Stimulated activated naive B cell treated with anti-CD40 and anti-IgM and Interleukin-4, amounts not matched to agents 10 μg/mL and 1 μg/mL and 100 μg/mL, for 72 hours (primary cell): ENCODE data around the gene PFKFB4.

Experiments used
- ATAC-seq, 2 donors: fragments of 150-1000 bp; cut with Tn5 transposase; replicated peaks; 2 replicates each; pipeline ENCODE4 v1.10.0; 2021; ENCODE audit warnings: moderate library complexity in 1 of 2
- DNase-seq: peaks from one replicate; pipeline ENCODE4 v3.0.0; 2021
- H3K27ac Mint-ChIP-seq: one replicate; pipeline ENCODE4 v1.8.0; 2022; ENCODE audit warnings: mild to moderate bottlenecking, mixed read lengths
- H3K27me3 Mint-ChIP-seq, 2 donors: one replicate each; pipeline ENCODE4 v1.8.0; 2022; ENCODE audit warnings: mixed read lengths in 2 of 2
- H3K36me3 Mint-ChIP-seq, 2 donors: one replicate each; pipeline ENCODE4 v1.8.0; 2022; ENCODE audit warnings: mixed read lengths in 2 of 2, mild to moderate bottlenecking in 1 of 2
- H3K4me1 Mint-ChIP-seq, 2 donors: one replicate each; pipeline ENCODE4 v1.8.0; 2022; ENCODE audit warnings: mixed read lengths in 2 of 2, mild to moderate bottlenecking in 1 of 2
- H3K4me3 Mint-ChIP-seq, 2 donors: one replicate each; pipeline ENCODE4 v1.8.0; 2022; ENCODE audit warnings: mild to moderate bottlenecking in 2 of 2, mixed read lengths in 2 of 2, moderate library complexity in 1 of 2
- H3K9me3 Mint-ChIP-seq, 2 donors: one replicate each; pipeline ENCODE4 v1.8.0; 2022; ENCODE audit warnings: mixed read lengths in 2 of 2, mild to moderate bottlenecking in 1 of 2

The PFKFB4 gene

GRCh38 chr3:48593337-48593736 lies 36.7 kb upstream of the PFKFB4 start:
- H3K4me1 Mint-ChIP-seq = peaks cover 10 to 11% of the 10 kb centered on the region in 2 donors
- H3K27ac Mint-ChIP-seq = no peak overlapping the region
- H3K9me3 Mint-ChIP-seq = no peaks in the 10 kb centered on the region
- DNase-seq = no peak
- no peak for ATAC-seq
- H3K36me3 Mint-ChIP-seq = peaks cover 0 to 15% of the 10 kb centered on the region in 2 donors
- no peak overlapping the region for H3K4me3 Mint-ChIP-seq
- peaks cover 46 to 54% of the 10 kb centered on the region in 2 donors for H3K27me3 Mint-ChIP-seq

GRCh38 chr3:48592519-48593087 lies 36.0 kb upstream of the PFKFB4 start:
- H3K36me3 Mint-ChIP-seq = peaks cover 0 to 9% of the 10 kb centered on the region in 2 donors
- peaks cover 10 to 17% of the 10 kb centered on the region in 2 donors for H3K4me1 Mint-ChIP-seq
- H3K27me3 Mint-ChIP-seq = peaks cover 53 to 61% of the 10 kb centered on the region in 2 donors
- DNase-seq (no peak), ATAC-seq (no peak)
- H3K27ac Mint-ChIP-seq = no peak overlapping the region
- H3K4me3 Mint-ChIP-seq = no peak overlapping the region
- no peaks in the 10 kb centered on the region for H3K9me3 Mint-ChIP-seq

- H3K27me3 Mint-ChIP-seq = peaks cover 59 to 67% of the 10 kb centered on the region in 2 donors
- H3K4me3 Mint-ChIP-seq = no peak overlapping the region
- peaks cover 0 to 4% of the 10 kb centered on the region in 2 donors for H3K36me3 Mint-ChIP-seq
- DNase-seq (no peak), ATAC-seq (no peak)
- H3K4me1 Mint-ChIP-seq = peaks cover 10 to 17% of the 10 kb centered on the region in 2 donors
- no peak overlapping the region for H3K27ac Mint-ChIP-seq
- no peaks in the 10 kb centered on the region for H3K9me3 Mint-ChIP-seq
Measured at GRCh38 chr3:48591886-48592518, 35.4 kb upstream of the PFKFB4 start.

- DNase-seq = no peak
- Mint-ChIP-seq H3K36me3 (peaks cover 0 to 4% of the 10 kb centered on the region in 2 donors), H3K4me3 (no peak overlapping the region), H3K4me1 (peaks cover 10 to 17% of the 10 kb centered on the region in 2 donors), H3K27ac (no peak overlapping the region), H3K9me3 (no peaks in the 10 kb centered on the region), H3K27me3 (peaks cover 64 to 73% of the 10 kb centered on the region in 2 donors)
- no peak for ATAC-seq
Measured at GRCh38 chr3:48591436-48591835, 34.8 kb upstream of the PFKFB4 start.

DNA sequence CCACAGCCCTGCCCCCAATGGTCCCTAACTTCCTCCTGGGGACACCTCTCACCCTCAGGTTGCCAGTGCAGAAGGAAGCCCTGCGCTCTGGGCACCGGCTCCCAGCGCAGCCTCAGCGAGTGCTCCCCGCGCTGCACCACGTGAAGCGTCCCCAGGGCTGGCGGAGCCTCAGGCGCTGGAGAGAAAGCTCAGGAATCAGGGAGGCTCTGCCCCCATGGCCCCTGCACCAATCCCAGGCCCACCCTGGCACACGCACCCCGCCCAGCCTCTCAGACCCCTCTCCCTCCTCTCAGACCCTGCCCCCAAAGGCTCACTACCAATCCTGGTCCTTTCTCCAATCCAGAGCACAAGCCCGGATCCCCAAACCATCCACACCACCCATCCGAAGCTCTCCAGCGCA lies 31.6 kb upstream of the PFKFB4 start:
- H3K4me3 Mint-ChIP-seq = no peak overlapping the region
- ATAC-seq = no peak

DNA sequence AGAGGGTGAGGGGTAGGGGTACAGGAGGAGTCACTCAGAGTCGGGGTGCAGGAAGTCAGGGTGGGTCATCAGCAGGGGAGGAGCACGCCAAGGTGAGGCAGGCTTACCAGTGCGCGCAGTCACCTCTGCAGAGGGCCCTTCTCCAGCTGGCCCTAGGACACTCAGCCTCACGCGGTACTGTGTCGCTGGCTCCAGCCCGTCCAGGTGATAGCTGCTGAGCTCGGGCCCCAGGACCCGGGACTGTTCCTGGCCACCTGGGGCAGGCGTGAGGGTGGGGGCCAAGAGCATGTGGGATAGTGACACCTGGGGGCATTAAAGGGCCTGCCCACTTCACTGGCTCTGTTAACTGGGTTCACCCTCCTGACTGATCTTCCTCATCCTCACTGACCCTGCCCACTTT lies 31.1 kb upstream of the PFKFB4 start:
- DNase-seq (no peak), ATAC-seq (no peak)
- Mint-ChIP-seq H3K4me3 (no peak overlapping the region), H3K36me3 (no peaks in the 10 kb centered on the region), H3K9me3 (no peaks in the 10 kb centered on the region), H3K4me1 (peaks cover 0 to 6% of the 10 kb centered on the region in 2 donors), H3K27me3 (peaks cover 46 to 58% of the 10 kb centered on the region in 2 donors), H3K27ac (no peak overlapping the region)

More for the DNA sequence above, 31.6 kb upstream of the PFKFB4 start:
- no peak for DNase-seq
- Mint-ChIP-seq H3K27ac (no peak overlapping the region), H3K27me3 (peaks cover 51 to 61% of the 10 kb centered on the region in 2 donors), H3K36me3 (no peaks in the 10 kb centered on the region), H3K4me1 (peaks cover 0 to 6% of the 10 kb centered on the region in 2 donors), H3K9me3 (no peaks in the 10 kb centered on the region)

GRCh38 chr3:48585411-48585810 lies 28.8 kb upstream of the PFKFB4 start:
- Mint-ChIP-seq H3K27ac (no peak overlapping the region), H3K4me1 (peaks cover 0 to 6% of the 10 kb centered on the region in 2 donors), H3K27me3 (peaks cover 39 to 49% of the 10 kb centered on the region in 2 donors), H3K36me3 (no peaks in the 10 kb centered on the region), H3K4me3 (no peak overlapping the region), H3K9me3 (no peaks in the 10 kb centered on the region)
- DNase-seq (no peak), ATAC-seq (no peak)

DNA sequence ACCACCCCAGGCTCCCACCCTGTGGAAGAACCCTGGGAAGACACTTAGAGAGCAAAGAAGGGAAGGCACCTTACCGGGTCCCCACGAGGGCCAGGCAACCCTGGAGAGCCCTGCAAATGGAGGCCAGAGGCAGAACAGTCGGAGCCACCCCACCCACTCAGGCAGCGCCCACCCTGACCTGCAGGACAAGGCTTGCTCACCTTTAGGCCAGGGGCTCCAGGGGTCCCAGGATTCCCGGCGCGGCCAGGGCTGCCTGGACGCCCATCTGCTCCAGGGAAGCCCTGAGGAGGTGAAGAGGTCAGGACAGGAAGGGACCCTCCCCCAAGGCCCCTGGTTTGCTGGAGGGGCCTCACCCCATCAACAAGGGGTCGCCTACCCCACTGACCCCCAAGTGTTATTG lies 28.2 kb upstream of the PFKFB4 start:
- no peak overlapping the region for H3K27ac Mint-ChIP-seq
- H3K4me1 Mint-ChIP-seq = peaks cover 0 to 6% of the 10 kb centered on the region in 2 donors
- H3K9me3 Mint-ChIP-seq = no peaks in the 10 kb centered on the region
- no peak for ATAC-seq
- no peak overlapping the region for H3K4me3 Mint-ChIP-seq
- no peaks in the 10 kb centered on the region for H3K36me3 Mint-ChIP-seq
- peaks cover 34 to 47% of the 10 kb centered on the region in 2 donors for H3K27me3 Mint-ChIP-seq
- DNase-seq = no peak

- ATAC-seq (no peak), DNase-seq (no peak)
- no peaks in the 10 kb centered on the region for H3K36me3 Mint-ChIP-seq
- H3K27ac Mint-ChIP-seq = no peak overlapping the region
- H3K9me3 Mint-ChIP-seq = no peaks in the 10 kb centered on the region
- no peaks in the 10 kb centered on the region for H3K4me1 Mint-ChIP-seq
- peaks cover 7 to 18% of the 10 kb centered on the region in 2 donors for H3K27me3 Mint-ChIP-seq
- no peak overlapping the region for H3K4me3 Mint-ChIP-seq
Measured at GRCh38 chr3:48581621-48582481, 25.2 kb upstream of the PFKFB4 start.

DNA sequence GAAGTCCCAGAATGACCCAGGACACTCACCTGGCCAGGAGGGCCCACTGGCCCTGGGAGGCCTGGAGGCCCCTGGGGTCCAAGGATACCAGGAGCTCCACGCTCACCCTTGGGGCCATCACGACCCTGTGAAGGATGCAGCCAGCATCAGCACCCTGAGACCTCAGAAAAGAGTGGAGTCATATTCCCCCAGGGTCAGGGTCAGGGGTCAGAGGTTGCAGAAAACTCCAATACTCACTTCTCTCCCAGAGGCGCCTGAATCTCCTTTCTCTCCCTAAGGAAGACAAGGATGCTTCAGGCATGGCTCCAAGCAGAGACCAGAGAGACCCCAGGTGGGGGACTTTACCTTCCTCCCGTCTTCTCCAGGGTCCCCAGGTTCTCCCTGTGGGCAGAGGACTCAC lies 20.0 kb upstream of the PFKFB4 start:
- no peaks in the 10 kb centered on the region for H3K4me1 Mint-ChIP-seq

GRCh38 chr3:48575366-48575765 lies 18.8 kb upstream of the PFKFB4 start:
- ATAC-seq (no peak), DNase-seq (no peak)
- no peaks in the 10 kb centered on the region for H3K27me3 Mint-ChIP-seq
- H3K4me3 Mint-ChIP-seq = no peak overlapping the region
- H3K36me3 Mint-ChIP-seq = no peaks in the 10 kb centered on the region
- no peaks in the 10 kb centered on the region for H3K4me1 Mint-ChIP-seq
- no peak overlapping the region for H3K27ac Mint-ChIP-seq
- no peaks in the 10 kb centered on the region for H3K9me3 Mint-ChIP-seq

More for the DNA sequence above, 20.0 kb upstream of the PFKFB4 start:
- no peak for DNase-seq
- Mint-ChIP-seq H3K9me3 (no peaks in the 10 kb centered on the region), H3K4me3 (no peak overlapping the region), H3K27ac (no peak overlapping the region), H3K27me3 (no peaks in the 10 kb centered on the region), H3K36me3 (no peaks in the 10 kb centered on the region)
- no peak for ATAC-seq

- DNase-seq (no peak), ATAC-seq (no peak)
- no peaks in the 10 kb centered on the region for H3K4me1 Mint-ChIP-seq
- H3K27me3 Mint-ChIP-seq = no peaks in the 10 kb centered on the region
- H3K27ac Mint-ChIP-seq = no peak overlapping the region
- no peaks in the 10 kb centered on the region for H3K9me3 Mint-ChIP-seq
- no peak overlapping the region for H3K4me3 Mint-ChIP-seq
- peaks cover 0 to 1% of the 10 kb centered on the region in 2 donors for H3K36me3 Mint-ChIP-seq
Measured at GRCh38 chr3:48573973-48574585, 17.5 kb upstream of the PFKFB4 start.

DNA sequence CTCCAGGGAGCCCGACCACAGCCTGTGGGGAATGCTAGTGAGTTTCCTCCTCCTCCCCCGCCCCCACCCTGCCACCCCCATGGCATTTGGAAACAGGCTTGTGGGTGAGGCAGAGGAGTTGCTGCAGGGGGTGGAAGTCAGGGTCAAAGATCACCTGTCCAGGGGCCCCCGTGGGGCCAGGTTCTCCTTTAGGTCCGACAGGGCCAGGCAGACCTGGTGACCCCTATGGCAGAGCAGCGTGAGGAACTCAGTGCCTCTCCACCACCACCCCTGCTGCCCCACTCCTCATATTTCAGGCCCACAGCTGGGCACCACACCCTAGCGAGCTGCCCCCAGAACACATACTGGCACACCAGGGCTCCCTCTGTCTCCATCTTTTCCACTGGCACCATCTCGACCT lies 15.9 kb upstream of the PFKFB4 start:
- Mint-ChIP-seq H3K4me3 (no peak overlapping the region), H3K36me3 (peaks cover 0 to 1% of the 10 kb centered on the region in 2 donors), H3K27me3 (no peaks in the 10 kb centered on the region), H3K4me1 (no peaks in the 10 kb centered on the region), H3K9me3 (no peaks in the 10 kb centered on the region), H3K27ac (peak overlapping the region; percentile 10)
- ATAC-seq (no peak), DNase-seq (no peak)

- Mint-ChIP-seq H3K27ac (no peak overlapping the region), H3K27me3 (no peaks in the 10 kb centered on the region), H3K4me3 (no peak overlapping the region), H3K36me3 (peaks cover 0 to 1% of the 10 kb centered on the region in 2 donors), H3K9me3 (no peaks in the 10 kb centered on the region), H3K4me1 (peaks cover 0 to 2% of the 10 kb centered on the region in 2 donors)
- no peak for ATAC-seq
- DNase-seq = no peak
Measured at GRCh38 chr3:48571938-48572337, 15.3 kb upstream of the PFKFB4 start.
